H7 (cell line): ENCODE data around the gene NPAS3. TPM values are rescaled to one million over a fixed set of nuclear protein-coding genes. Genes with fewer than 3 reads are reported as not detected.

Experiments
- DNase-seq: peaks from one replicate; pipeline ENCODE4 v3.0.0; 2012
- H3K27me3 ChIP-seq: 2 replicates; pipeline ENCODE4 v1.6.0; 2011; ENCODE audit warnings: mild to moderate bottlenecking, low read length; ENCODE audit not compliant: control insufficient read depth, insufficient read depth
- H3K36me3 ChIP-seq: replicated peaks from 2 replicates; pipeline ENCODE4 v1.5.1; 2011; ENCODE audit warnings: low read length; ENCODE audit not compliant: control insufficient read depth, insufficient read depth
- H3K4me3 ChIP-seq: 2 replicates; pipeline ENCODE4 v1.5.1; 2011; ENCODE audit warnings: low read depth, mild to moderate bottlenecking, control low read depth, low read length, moderate library complexity; ENCODE audit not compliant: insufficient read depth
- total RNA-seq: library from RNA; depleted of rRNA; stranded (reverse); fragments of >200 nt; shearing (Covaris generic); gene quantifications from 2 replicates; pipeline ENCODE4 v1.2.3, GENCODE V29; 2014

Gene NPAS3
- total RNA-seq, 1 experiment from 2014 or later = 4.3 TPM

- no peak overlapping the region for H3K4me3 ChIP-seq
- no peaks in the 10 kb centered on the region for H3K36me3 ChIP-seq
- no peaks in the 10 kb centered on the region for H3K27me3 ChIP-seq
- DNase-seq = no peak
Measured at GRCh38 chr14:33017016-33017415, 78.3 kb downstream of the NPAS3 start.

- no peaks in the 10 kb centered on the region for H3K27me3 ChIP-seq
- H3K4me3 ChIP-seq = no peak overlapping the region
- DNase-seq = no peak
- H3K36me3 ChIP-seq = no peaks in the 10 kb centered on the region
Measured at GRCh38 chr14:33019346-33019745, 80.7 kb downstream of the NPAS3 start.

GRCh38 chr14:33026850-33027430 lies 88.3 kb downstream of the NPAS3 start:
- Histone ChIP-seq H3K27me3 (no peaks in the 10 kb centered on the region), H3K4me3 (no peak overlapping the region), H3K36me3 (no peaks in the 10 kb centered on the region)
- DNase-seq = no peak

GRCh38 chr14:33029511-33029910 lies 90.8 kb downstream of the NPAS3 start:
- Histone ChIP-seq H3K4me3 (no peak overlapping the region), H3K27me3 (no peaks in the 10 kb centered on the region), H3K36me3 (no peaks in the 10 kb centered on the region)
- no peak for DNase-seq

GRCh38 chr14:33030386-33030785 lies 91.7 kb downstream of the NPAS3 start:
- no peaks in the 10 kb centered on the region for H3K27me3 ChIP-seq
- H3K36me3 ChIP-seq = no peaks in the 10 kb centered on the region
- DNase-seq = no peak
- no peak overlapping the region for H3K4me3 ChIP-seq

- H3K36me3 ChIP-seq = no peaks in the 10 kb centered on the region
Measured at GRCh38 chr14:33035416-33036194, 96.9 kb downstream of the NPAS3 start.

GRCh38 chr14:33039311-33039710 lies 100.6 kb downstream of the NPAS3 start:
- no peaks in the 10 kb centered on the region for H3K27me3 ChIP-seq
- DNase-seq = no peak
- no peaks in the 10 kb centered on the region for H3K36me3 ChIP-seq
- no peak overlapping the region for H3K4me3 ChIP-seq

More at GRCh38 chr14:33035416-33036194, 96.9 kb downstream of the NPAS3 start:
- Histone ChIP-seq H3K4me3 (no peak overlapping the region), H3K27me3 (no peaks in the 10 kb centered on the region)
- no peak for DNase-seq

GRCh38 chr14:33040372-33041140 lies 101.9 kb downstream of the NPAS3 start:
- no peaks in the 10 kb centered on the region for H3K36me3 ChIP-seq
- H3K4me3 ChIP-seq = no peak overlapping the region
- no peak for DNase-seq
- H3K27me3 ChIP-seq = no peaks in the 10 kb centered on the region

GRCh38 chr14:33042591-33042990 lies 103.9 kb downstream of the NPAS3 start:
- DNase-seq = no peak
- H3K27me3 ChIP-seq = no peaks in the 10 kb centered on the region
- H3K36me3 ChIP-seq = no peaks in the 10 kb centered on the region
- H3K4me3 ChIP-seq = no peak overlapping the region

GRCh38 chr14:33045760-33046159 lies 107.1 kb downstream of the NPAS3 start:
- DNase-seq = no peak
- Histone ChIP-seq H3K36me3 (no peaks in the 10 kb centered on the region), H3K4me3 (no peak overlapping the region), H3K27me3 (no peaks in the 10 kb centered on the region)

- Histone ChIP-seq H3K36me3 (no peaks in the 10 kb centered on the region), H3K27me3 (no peaks in the 10 kb centered on the region), H3K4me3 (no peak overlapping the region)
- no peak for DNase-seq
Measured at GRCh38 chr14:33052943-33053342, 114.3 kb downstream of the NPAS3 start.

GRCh38 chr14:33056213-33056612 lies 117.5 kb downstream of the NPAS3 start:
- no peak overlapping the region for H3K4me3 ChIP-seq
- no peaks in the 10 kb centered on the region for H3K27me3 ChIP-seq
- no peak for DNase-seq
- no peaks in the 10 kb centered on the region for H3K36me3 ChIP-seq

- H3K27me3 ChIP-seq = no peaks in the 10 kb centered on the region
- no peak for DNase-seq
- no peaks in the 10 kb centered on the region for H3K36me3 ChIP-seq
- no peak overlapping the region for H3K4me3 ChIP-seq
Measured at GRCh38 chr14:33057585-33057984, 118.9 kb downstream of the NPAS3 start.

- H3K4me3 ChIP-seq = no peak overlapping the region
- no peaks in the 10 kb centered on the region for H3K27me3 ChIP-seq
- H3K36me3 ChIP-seq = no peaks in the 10 kb centered on the region
- DNase-seq = no peak
Measured at GRCh38 chr14:33061667-33062325, 123.1 kb downstream of the NPAS3 start.
